ENCODE results near the gene MEIS3.

- TF ChIP-seq EZH2 (IDR thresholded peaks at IDR 0.05; ENCODE audit: insufficient read depth, poor library complexity, severe bottlenecking) (no peak), EZH2phosphoT487 (IDR thresholded peaks at IDR 0.05; ENCODE audit: insufficient read depth, low read depth) (no peak)
Measured at GRCh38 chr19:47406711-47407416, 12.5 kb downstream of the MEIS3 start.
